GM12878 (cell line): ENCODE results near the gene ELP6. TPM values are rescaled to one million over a fixed set of nuclear protein-coding genes. Genes with fewer than 3 reads are reported as not detected.
"Not testable (repeated sequence)": the region's sequence is repeated elsewhere in the genome, so short reads cannot be mapped to it uniquely, and the experiment has no call there.

ENCODE experiments used
- ATAC-seq: fragments of 200-7000 bp; cut with Tn5 transposase; 3 replicates; pipeline ENCODE4 v1.9.1; 2020; ENCODE audit warnings: mild to moderate bottlenecking, moderate library complexity
- BruUV-seq: library from RNA; stranded (reverse); fragments of 400-500 nt; replicated peaks from 2 replicates; lab custom pipeline; 2021; lab: Mats Ljungman, UMichigan
- CTCF ChIA-PET: fragments of 300-600 bp; sonication (Branson Sonifier 250); formaldehyde crosslinking; extraction: SDS; loops from one replicate; lab custom pipeline; 2021; ENCODE audit warnings: inconsistent platforms; lab: Yijun Ruan, JAX
- POLR2A ChIA-PET: fragments of 350-600 bp; formaldehyde crosslinking; extraction: SDS; loops from one replicate; lab custom pipeline; 2021; ENCODE audit warnings: inconsistent platforms; lab: Charles Lee
- RAD21 ChIA-PET: fragments of 300-600 bp; sonication (Branson Sonifier 250); formaldehyde crosslinking; loops from one replicate; lab custom pipeline; 2023; ENCODE audit warnings: antibody characterized with exemption; ENCODE audit not compliant: unreplicated experiment; lab: Charles Lee
- SMC1A ChIA-PET: fragments of 300-600 bp; sonication (Branson Sonifier 250); formaldehyde crosslinking; loops from one replicate; lab custom pipeline; 2023; ENCODE audit not compliant: unreplicated experiment, uncharacterized antibody; lab: Charles Lee
- DNase-seq: peaks from one replicate; pipeline ENCODE4 v3.0.0-alpha.2; 2011; ENCODE audit warnings: low read depth, low spot score
- FAIRE-seq: peaks from 3 replicates; lab custom pipeline; 2011; peaks lifted over from hg19 to GRCh38; lab: Jason Lieb, UNC
- H2AFZ ChIP-seq: 2 replicates; pipeline ENCODE4 v1.6.0; 2011; ENCODE audit warnings: low read depth, low read length, control low read depth; ENCODE audit not compliant: control insufficient read depth
- H3K27ac ChIP-seq: 2 replicates; pipeline ENCODE4 v1.5.1; 2011; ENCODE audit warnings: control low read depth; ENCODE audit not compliant: control insufficient read depth, insufficient read depth
- H3K27me3 ChIP-seq, 2 experiments: replicated peaks in 1 of 2; 2 replicates each; pipeline versions ENCODE4 v1.6.0 to v1.6.1; 2011; ENCODE audit warnings: low read length in 1 of 2; ENCODE audit not compliant: control insufficient read depth in 2 of 2, insufficient read depth in 2 of 2
- H3K36me3 ChIP-seq, 2 experiments: 2 replicates each; pipeline ENCODE4 v1.5.1; 2011; ENCODE audit warnings: low read length in 1 of 2; ENCODE audit not compliant: control insufficient read depth in 2 of 2, insufficient read depth in 2 of 2
- H3K4me1 ChIP-seq: 2 replicates; pipeline ENCODE4 v1.6.1; 2011; ENCODE audit warnings: mild to moderate bottlenecking, low read length, moderate library complexity, mixed read lengths; ENCODE audit not compliant: control insufficient read depth, insufficient read depth
- H3K4me2 ChIP-seq: 2 replicates; pipeline ENCODE4 v1.6.0; 2011; ENCODE audit warnings: control low read depth; ENCODE audit not compliant: control insufficient read depth, insufficient read depth
- H3K4me3 ChIP-seq: fragments of 200-600 bp; sonication (generic); 2 replicates; pipeline ENCODE4 v1.5.1; 2016
- H3K79me2 ChIP-seq: 2 replicates; pipeline ENCODE4 v1.6.0; 2011; ENCODE audit warnings: low read length; ENCODE audit not compliant: control insufficient read depth, insufficient read depth
- H3K9ac ChIP-seq: 2 replicates; pipeline ENCODE4 v1.8.0; 2011; ENCODE audit warnings: low read length, control low read depth, mixed read lengths; ENCODE audit not compliant: control insufficient read depth, insufficient read depth
- H3K9me3 ChIP-seq: replicated peaks from 3 replicates; pipeline ENCODE4 v1.5.1; 2011; ENCODE audit warnings: mild to moderate bottlenecking, low read length; ENCODE audit not compliant: control insufficient read depth, insufficient read depth
- H4K20me1 ChIP-seq: 2 replicates; pipeline ENCODE4 v1.6.0; 2011; ENCODE audit not compliant: control insufficient read depth, insufficient read depth
- NR2C1 ChIP-seq: fragments of 450-650 bp; IDR thresholded peaks from 2 replicates; pipeline ENCODE4 v1.6.1; 2017; ENCODE audit warnings: antibody characterized with exemption, mild to moderate bottlenecking, moderate library complexity
- WGBS: methylation state at CpG from one replicate; pipeline ENCODE4 v1.1.6; 2016; ENCODE audit warnings: low lambda C conversion rate; ENCODE audit not compliant: insufficient replicate concordance, insufficient coverage; ENCODE audit errors: missing lambda C conversion rate; 5-methylcytosine and 5-hydroxymethylcytosine counted together
- in situ Hi-C: fragments of 300-500 bp; cut with MboI; formaldehyde crosslinking; loops from 9 replicates; pipeline ENCODE4 v1.14.3; 2018; ENCODE audit warnings: mixed read lengths
- intact Hi-C: fragments of 100-400 bp; cut with micrococcal nuclease; formaldehyde crosslinking; loops from one replicate; pipeline ENCODE4 v1.14.2; 2022; ENCODE audit not compliant: unreplicated experiment
- polyA plus RNA-seq, 11 experiments: library from polyadenylated mRNA; depleted of rRNA in 4 of 11; unstranded in 6 of 11; stranded (reverse) in 5 of 11; fragments of >200 nt; fragmentation: Nextera tagmentation in 4 of 11; fragmentation: Illumina TruSeq in 1 of 11; extraction: Ambion mirVana in 4 of 11; extraction: Trizol in 1 of 11; gene quantifications; 1 replicate in 1 of 11; 2 replicates in 10 of 11; pipeline versions ENCODE4 v1.2.1 to v1.2.3, GENCODE V29; 2011 to 2016; ENCODE audit warnings: inconsistent platforms in 2 of 11, missing spikeins in 2 of 11, low read depth in 1 of 11
- total RNA-seq, 4 experiments: library from RNA; depleted of rRNA in 3 of 4; stranded (reverse); fragments of >200 nt in 3 of 4; fragmentation: Illumina TruSeq in 1 of 4; extraction: Trizol in 1 of 4; gene quantifications; 2 replicates each; pipeline versions ENCODE4 v1.2.1 to v1.2.3, GENCODE V29; 2013 to 2021
- TF ChIP-seq, protein P1 (sequence below): IDR thresholded peaks from 2 replicates; pipeline ENCODE4 v1.6.1; 2012; ENCODE audit warnings: low read depth, low read length, improper control_type of control experiment
- TF ChIP-seq, protein P2 (sequence below): fragments of 450-650 bp; IDR thresholded peaks from 2 replicates; pipeline ENCODE4 v1.6.1; 2018; ENCODE audit warnings: mild to moderate bottlenecking, low read depth, moderate library complexity; ENCODE audit not compliant: partially characterized antibody

The ELP6 gene
- total and polyA plus RNA-seq, 10 of the 15 experiments (the other 5 are each of a cell fraction or from before 2014, with no cell fraction given), result 39.5 to 83.3 (median 50.2) TPM

DNA sequence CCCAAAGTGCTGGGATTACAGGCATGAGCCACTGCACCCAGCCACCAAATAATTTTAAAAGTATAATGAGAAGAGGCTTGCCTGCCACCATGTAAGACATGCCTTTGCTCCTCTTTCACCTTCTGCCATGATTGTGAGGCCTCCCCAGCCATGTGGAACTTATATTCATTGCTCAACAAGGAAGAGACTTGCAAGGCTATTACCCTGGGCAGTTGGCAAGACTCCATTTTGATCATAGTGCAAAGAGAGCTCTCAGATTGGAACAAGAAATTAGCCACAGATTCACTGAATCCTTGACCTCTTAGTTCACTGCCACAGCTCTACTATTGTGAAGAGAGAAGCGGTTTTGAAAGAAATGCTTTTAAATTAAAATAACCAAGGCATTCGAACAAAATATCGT is 43.9 kb downstream of the ELP6 start:
- Histone ChIP-seq H3K27ac (no peak overlapping the region), H3K4me3 (no peak overlapping the region), H3K79me2 (peaks cover 57% of the 10 kb centered on the region), H3K9ac (no peak overlapping the region), H3K4me1 (peaks cover 11% of the 10 kb centered on the region), H3K4me2 (no peak overlapping the region), H3K9me3 (peaks cover 17% of the 10 kb centered on the region; the same call in 2 of the 3 replicates), H3K36me3 (no peaks in the 10 kb centered on the region; a peak in 2 of 4 replicates), H2AFZ (no peak overlapping the region), H3K27me3 (no peaks in the 10 kb centered on the region)
- ChIA-PET POLR2A (no interaction called here), SMC1A (no interaction called here), CTCF (interaction anchor here (1.2 kb wide), 1 partner anchor 48 kb away, joined by 5 read pairs; no protein-coding TSS in a partner anchor)
- no peak for DNase-seq
- BruUV-seq, result no TSS peak
- in situ Hi-C loops, result no loop called here
- no peak for ATAC-seq
- FAIRE-seq, result no peak
- TF ChIP-seq, protein P1, sequence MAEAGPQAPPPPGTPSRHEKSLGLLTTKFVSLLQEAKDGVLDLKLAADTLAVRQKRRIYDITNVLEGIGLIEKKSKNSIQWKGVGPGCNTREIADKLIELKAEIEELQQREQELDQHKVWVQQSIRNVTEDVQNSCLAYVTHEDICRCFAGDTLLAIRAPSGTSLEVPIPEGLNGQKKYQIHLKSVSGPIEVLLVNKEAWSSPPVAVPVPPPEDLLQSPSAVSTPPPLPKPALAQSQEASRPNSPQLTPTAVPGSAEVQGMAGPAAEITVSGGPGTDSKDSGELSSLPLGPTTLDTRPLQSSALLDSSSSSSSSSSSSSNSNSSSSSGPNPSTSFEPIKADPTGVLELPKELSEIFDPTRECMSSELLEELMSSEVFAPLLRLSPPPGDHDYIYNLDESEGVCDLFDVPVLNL, result no peak
- TF ChIP-seq NR2C1, result no peak
- TF ChIP-seq, protein P2, sequence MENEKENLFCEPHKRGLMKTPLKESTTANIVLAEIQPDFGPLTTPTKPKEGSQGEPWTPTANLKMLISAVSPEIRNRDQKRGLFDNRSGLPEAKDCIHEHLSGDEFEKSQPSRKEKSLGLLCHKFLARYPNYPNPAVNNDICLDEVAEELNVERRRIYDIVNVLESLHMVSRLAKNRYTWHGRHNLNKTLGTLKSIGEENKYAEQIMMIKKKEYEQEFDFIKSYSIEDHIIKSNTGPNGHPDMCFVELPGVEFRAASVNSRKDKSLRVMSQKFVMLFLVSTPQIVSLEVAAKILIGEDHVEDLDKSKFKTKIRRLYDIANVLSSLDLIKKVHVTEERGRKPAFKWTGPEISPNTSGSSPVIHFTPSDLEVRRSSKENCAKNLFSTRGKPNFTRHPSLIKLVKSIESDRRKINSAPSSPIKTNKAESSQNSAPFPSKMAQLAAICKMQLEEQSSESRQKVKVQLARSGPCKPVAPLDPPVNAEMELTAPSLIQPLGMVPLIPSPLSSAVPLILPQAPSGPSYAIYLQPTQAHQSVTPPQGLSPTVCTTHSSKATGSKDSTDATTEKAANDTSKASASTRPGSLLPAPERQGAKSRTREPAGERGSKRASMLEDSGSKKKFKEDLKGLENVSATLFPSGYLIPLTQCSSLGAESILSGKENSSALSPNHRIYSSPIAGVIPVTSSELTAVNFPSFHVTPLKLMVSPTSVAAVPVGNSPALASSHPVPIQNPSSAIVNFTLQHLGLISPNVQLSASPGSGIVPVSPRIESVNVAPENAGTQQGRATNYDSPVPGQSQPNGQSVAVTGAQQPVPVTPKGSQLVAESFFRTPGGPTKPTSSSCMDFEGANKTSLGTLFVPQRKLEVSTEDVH, result no peak
- TF ChIP-seq, all 136 proteins: peak for 0
- H4K20me1 ChIP-seq, result no peaks in the 10 kb centered on the region
- RAD21 ChIA-PET, result no interaction called here
- 100% methylated on average over 3 of the region's 3 CpGs for WGBS
- intact Hi-C loops, result no loop called here

DNA sequence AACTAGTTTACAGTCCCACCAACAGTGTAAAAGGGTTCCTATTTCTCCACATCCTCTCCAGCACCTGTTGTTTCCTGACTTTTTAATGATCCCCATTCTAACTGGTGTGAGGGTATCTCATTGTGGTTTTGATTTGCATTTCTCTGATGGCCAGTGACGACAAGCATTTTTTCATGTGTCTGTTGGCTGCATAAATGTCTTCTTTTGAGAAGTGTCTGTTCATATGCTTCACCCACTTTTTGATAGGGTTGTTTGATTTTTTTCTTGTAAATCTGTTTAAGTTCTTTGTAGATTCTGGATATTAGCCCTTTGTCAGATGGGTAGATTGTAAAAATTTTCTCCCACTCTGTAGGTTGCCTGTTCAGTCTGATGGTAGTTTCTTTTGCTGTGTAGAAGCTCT is 45.2 kb downstream of the ELP6 start:
- ATAC-seq, H3K4me3 ChIP-seq, H3K27me3 ChIP-seq, H2AFZ ChIP-seq, POLR2A ChIA-PET, BruUV-seq, H4K20me1 ChIP-seq, in situ Hi-C loops, CTCF ChIA-PET, RAD21 ChIA-PET, intact Hi-C loops, SMC1A ChIA-PET, H3K9ac ChIP-seq, FAIRE-seq, DNase-seq, H3K27ac ChIP-seq, H3K4me2 ChIP-seq, H3K36me3 ChIP-seq: not testable (repeated sequence)
- Histone ChIP-seq H3K79me2 (peaks cover 53% of the 10 kb centered on the region), H3K9me3 (peaks cover 17% of the 10 kb centered on the region; the same call in 2 of the 3 replicates), H3K4me1 (peaks cover 13% of the 10 kb centered on the region)
- WGBS, result 0% methylated on average over 1 of the region's 1 CpG
